ENCODE measurements around the gene LSAMP.

- no peak for TF ChIP-seq CTCF (IDR thresholded peaks at IDR 0.05)
- no peak for TF ChIP-seq MXI1 (IDR thresholded peaks at IDR 0.05; ENCODE audit: low read depth, low read length)
- no peak for TF ChIP-seq POLR2AphosphoS5 (IDR thresholded peaks at IDR 0.05; ENCODE audit: low read depth, low read length)
- no peak for TF ChIP-seq TAF1 (IDR thresholded peaks at IDR 0.05; ENCODE audit: borderline replicate concordance, low read depth, low read length)
- TF ChIP-seq NFIC (IDR thresholded peaks at IDR 0.05; ENCODE audit: borderline replicate concordance): no peak
- TF ChIP-seq GABPA (IDR thresholded peaks at IDR 0.05; ENCODE audit: low read depth): no peak
- TF ChIP-seq RAD21 (IDR thresholded peaks at IDR 0.05; ENCODE audit: low read length): no peak
- no peak for TF ChIP-seq MAX (IDR thresholded peaks at IDR 0.05; ENCODE audit: low read depth)
- TF ChIP-seq USF2 (IDR thresholded peaks at IDR 0.05; ENCODE audit: borderline replicate concordance, low read depth, low read length): no peak
Measured at GRCh38 chr3:116112696-116113095, 332.6 kb downstream of the LSAMP start.

All from SK-N-SH (cell line).